Natural killer cell (primary cell): Measurements from ENCODE around the gene CD70. TPM values are rescaled to one million over a fixed set of nuclear protein-coding genes. Genes with fewer than 3 reads are reported as not detected.
"Not testable (repeated sequence)": the region's sequence is repeated elsewhere in the genome, so short reads cannot be mapped to it uniquely, and the experiment has no call there.

Experiments
- ATAC-seq, 3 donors: fragments of 150-1000 bp in 2 of 3; fragments of 200-7000 bp in 1 of 3; cut with Tn5 transposase; 1 replicate in 1 of 3; 2 replicates in 2 of 3; pipeline ENCODE4 v1.10.0; 2021; ENCODE audit warnings: mild to moderate bottlenecking in 2 of 3, moderate library complexity in 2 of 3
- DNase-seq, 2 donors: peaks; one replicate each; pipeline versions ENCODE4 v3.0.0 to v3.0.0-alpha.2; 2013 to 2021; ENCODE audit warnings: mixed read lengths in 1 of 2
- H3K27ac ChIP-seq: one replicate; pipeline ENCODE4 v1.5.1; 2013; ENCODE audit warnings: mild to moderate bottlenecking, low read length
- H3K27me3 ChIP-seq: one replicate; pipeline ENCODE4 v1.6.1; 2013; ENCODE audit warnings: low read length; ENCODE audit not compliant: control insufficient read depth, insufficient read depth
- H3K36me3 ChIP-seq: one replicate; pipeline ENCODE4 v1.6.1; 2013; ENCODE audit warnings: low read length; ENCODE audit not compliant: control insufficient read depth, insufficient read depth
- H3K4me1 ChIP-seq: one replicate; pipeline ENCODE4 v1.6.1; 2013; ENCODE audit warnings: low read length; ENCODE audit not compliant: control insufficient read depth, insufficient read depth
- H3K4me3 ChIP-seq: one replicate; pipeline ENCODE4 v1.5.1; 2013; ENCODE audit warnings: low read length
- H3K9me3 ChIP-seq: one replicate; pipeline ENCODE4 v1.6.1; 2013; ENCODE audit warnings: low read length; ENCODE audit not compliant: control insufficient read depth, insufficient read depth
- H3K27ac Mint-ChIP-seq, 2 donors: one replicate each; pipeline ENCODE4 v1.8.0; 2022; ENCODE audit warnings: mild to moderate bottlenecking in 2 of 2, mixed read lengths in 2 of 2, moderate library complexity in 1 of 2
- H3K27me3 Mint-ChIP-seq, 2 donors: one replicate each; pipeline ENCODE4 v1.8.0; 2022; ENCODE audit warnings: low read depth in 2 of 2, mixed read lengths in 2 of 2
- H3K36me3 Mint-ChIP-seq: one replicate; pipeline ENCODE4 v1.8.0; 2022; ENCODE audit warnings: mixed read lengths
- H3K4me1 Mint-ChIP-seq, 2 donors: one replicate each; pipeline ENCODE4 v1.8.0; 2022; ENCODE audit warnings: mixed read lengths in 2 of 2
- H3K4me3 Mint-ChIP-seq: one replicate; pipeline ENCODE4 v1.8.0; 2022; ENCODE audit warnings: mild to moderate bottlenecking, moderate library complexity, mixed read lengths
- H3K9me3 Mint-ChIP-seq, 2 donors: one replicate each; pipeline ENCODE4 v1.8.0; 2022; ENCODE audit warnings: mixed read lengths in 2 of 2
- WGBS: methylation state at CpG from one replicate; pipeline ENCODE4 v1.1.7; 2013; ENCODE audit warnings: missing lambda C conversion rate; ENCODE audit not compliant: insufficient coverage; 5-methylcytosine and 5-hydroxymethylcytosine counted together
- intact Hi-C: fragments of 100-400 bp; cut with micrococcal nuclease; formaldehyde crosslinking; loops from one replicate; pipeline ENCODE4 v1.14.2; 2022
- total RNA-seq, 4 donors: library from RNA; stranded (reverse); fragments of 120-200 nt in 1 of 4; gene quantifications; one replicate each; pipeline versions ENCODE4 v1.2.3 to v1.2.4, GENCODE V29; 2013 to 2022
- TF ChIP-seq, protein P1 (sequence below): fragments of 200-600 bp; IDR thresholded peaks from one replicate; pipeline ENCODE4 v1.8.0; 2022; ENCODE audit warnings: antibody characterized with exemption

Gene CD70, protein sequence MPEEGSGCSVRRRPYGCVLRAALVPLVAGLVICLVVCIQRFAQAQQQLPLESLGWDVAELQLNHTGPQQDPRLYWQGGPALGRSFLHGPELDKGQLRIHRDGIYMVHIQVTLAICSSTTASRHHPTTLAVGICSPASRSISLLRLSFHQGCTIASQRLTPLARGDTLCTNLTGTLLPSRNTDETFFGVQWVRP
- 1 to 10 TPM in 2 of 3 donors, under 1 TPM in 1; 0.52 to 1.2 (median 1.2) TPM for total RNA-seq
- 2.9 TPM for total RNA-seq (2013)

DNA sequence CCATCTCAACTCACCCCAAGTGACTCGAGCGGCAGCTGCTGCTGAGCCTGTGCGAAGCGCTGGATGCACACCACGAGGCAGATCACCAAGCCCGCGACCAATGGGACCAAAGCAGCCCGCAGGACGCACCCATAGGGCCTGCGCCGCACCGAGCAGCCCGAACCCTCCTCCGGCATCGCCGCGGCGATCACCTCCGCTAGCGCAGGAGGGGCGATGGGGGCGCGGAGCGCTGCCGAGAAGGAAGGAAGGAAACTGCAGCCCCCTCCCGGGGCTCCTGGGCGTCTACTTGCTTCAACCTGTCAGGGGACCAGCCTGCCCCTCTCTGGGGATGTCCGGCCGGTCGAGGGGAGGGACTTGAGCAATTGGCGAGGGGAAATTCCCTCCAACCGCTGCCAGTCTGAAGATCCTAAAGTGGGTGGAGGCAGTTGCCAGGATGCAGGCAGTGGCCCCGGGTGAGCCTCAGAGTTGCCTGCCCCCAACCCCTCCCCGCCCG is at the start of gene CD70:
TSS of gene CD70 (minus strand) at position 324 of the 493 bp plus-strand sequence. CDS start at position 176, 148 bp downstream.
- peaks cover 56 to 63% of the 10 kb centered on the region in 2 donors for H3K27me3 Mint-ChIP-seq
- Histone ChIP-seq H3K9me3 (no peaks in the 10 kb centered on the region), H3K4me1 (peaks cover 42% of the 10 kb centered on the region)

DNA sequence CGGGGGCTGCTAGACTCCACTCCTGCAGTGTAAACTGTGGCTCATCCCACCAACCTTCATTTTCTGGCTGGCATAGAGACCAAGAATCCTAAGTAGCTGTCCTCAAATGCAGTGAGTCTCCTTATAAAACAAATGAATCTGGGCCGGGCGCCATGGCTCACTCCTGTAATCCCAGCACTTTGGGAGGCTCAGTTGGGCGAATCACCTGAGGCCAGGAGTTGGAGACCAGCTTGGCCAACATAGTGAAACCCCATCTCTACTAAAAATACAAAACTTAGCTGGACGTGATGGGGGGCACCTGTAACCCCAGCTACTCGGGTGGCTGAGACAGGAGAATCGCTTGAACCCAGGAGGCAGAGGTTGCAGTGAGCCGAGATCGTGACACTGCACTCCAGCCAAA is 49.4 kb upstream of the CD70 start:
- peaks cover 42% of the 10 kb centered on the region for H3K4me1 ChIP-seq
- H3K4me3 ChIP-seq, H3K36me3 ChIP-seq, H3K27me3 ChIP-seq, H3K27ac ChIP-seq, H3K9me3 Mint-ChIP-seq, intact Hi-C loops, H3K27me3 Mint-ChIP-seq, H3K9me3 ChIP-seq, H3K36me3 Mint-ChIP-seq, H3K4me3 Mint-ChIP-seq, DNase-seq, ATAC-seq: not testable (repeated sequence)
- 93% methylated on average over 9 of the region's 9 CpGs for WGBS
- Mint-ChIP-seq H3K27ac (peak overlapping the region; percentile 83 to 89), H3K4me1 (peaks cover 19 to 40% of the 10 kb centered on the region in 2 donors)

More for the DNA sequence above, at the start of gene CD70:
- ATAC-seq (peak; percentile 64 to 78 (median 69)), DNase-seq (peak in 1 of 2 donors; percentile 77)
- no peaks in the 10 kb centered on the region for H3K36me3 Mint-ChIP-seq
- H3K27ac Mint-ChIP-seq = peak within 1 kb of the TSS in 1 of 2 donors; percentile 10
- H3K36me3 ChIP-seq = no peaks in the 10 kb centered on the region
- intact Hi-C loops = no loop called here
- H3K4me3 ChIP-seq = peak within 1 kb of the TSS; percentile 33
- 0% methylated on average over 35 of the region's 35 CpGs for WGBS
- H3K4me3 Mint-ChIP-seq = peak within 1 kb of the TSS; percentile 65
- peaks cover 28% of the 10 kb centered on the region for H3K27me3 ChIP-seq
- H3K4me1 Mint-ChIP-seq = peaks cover 19 to 42% of the 10 kb centered on the region in 2 donors
- H3K27ac ChIP-seq = peak within 1 kb of the TSS; percentile 15
- TF ChIP-seq, protein P1, sequence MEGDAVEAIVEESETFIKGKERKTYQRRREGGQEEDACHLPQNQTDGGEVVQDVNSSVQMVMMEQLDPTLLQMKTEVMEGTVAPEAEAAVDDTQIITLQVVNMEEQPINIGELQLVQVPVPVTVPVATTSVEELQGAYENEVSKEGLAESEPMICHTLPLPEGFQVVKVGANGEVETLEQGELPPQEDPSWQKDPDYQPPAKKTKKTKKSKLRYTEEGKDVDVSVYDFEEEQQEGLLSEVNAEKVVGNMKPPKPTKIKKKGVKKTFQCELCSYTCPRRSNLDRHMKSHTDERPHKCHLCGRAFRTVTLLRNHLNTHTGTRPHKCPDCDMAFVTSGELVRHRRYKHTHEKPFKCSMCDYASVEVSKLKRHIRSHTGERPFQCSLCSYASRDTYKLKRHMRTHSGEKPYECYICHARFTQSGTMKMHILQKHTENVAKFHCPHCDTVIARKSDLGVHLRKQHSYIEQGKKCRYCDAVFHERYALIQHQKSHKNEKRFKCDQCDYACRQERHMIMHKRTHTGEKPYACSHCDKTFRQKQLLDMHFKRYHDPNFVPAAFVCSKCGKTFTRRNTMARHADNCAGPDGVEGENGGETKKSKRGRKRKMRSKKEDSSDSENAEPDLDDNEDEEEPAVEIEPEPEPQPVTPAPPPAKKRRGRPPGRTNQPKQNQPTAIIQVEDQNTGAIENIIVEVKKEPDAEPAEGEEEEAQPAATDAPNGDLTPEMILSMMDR = no peak
- no peaks in the 10 kb centered on the region for H3K9me3 Mint-ChIP-seq

DNA sequence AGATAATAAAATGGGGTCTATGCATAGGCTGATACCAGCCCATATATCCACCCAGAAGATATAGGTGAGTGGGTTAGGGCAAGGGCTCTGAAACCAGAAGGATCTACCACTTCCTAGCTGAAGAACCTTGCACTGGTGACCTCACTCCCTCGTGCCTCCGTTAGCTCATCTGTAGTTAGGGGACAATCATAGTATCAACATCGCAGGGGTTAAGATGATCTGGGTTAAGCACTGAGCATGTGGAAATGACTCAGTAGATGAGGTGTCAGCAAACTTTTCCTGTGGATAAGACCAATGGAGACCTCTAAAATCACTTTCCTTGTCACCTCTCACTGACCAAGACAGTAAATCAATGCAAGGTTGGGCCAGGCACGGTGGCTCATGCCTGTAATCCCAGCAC is 48.5 kb upstream of the CD70 start:
- H3K9me3 ChIP-seq = no peaks in the 10 kb centered on the region
- Mint-ChIP-seq H3K9me3 (no peaks in the 10 kb centered on the region), H3K27ac (peak overlapping the region; percentile 83 to 89), H3K4me1 (peaks cover 19 to 38% of the 10 kb centered on the region in 2 donors), H3K36me3 (no peaks in the 10 kb centered on the region), H3K4me3 (peak overlapping the region; percentile 13), H3K27me3 (no peaks in the 10 kb centered on the region)
- no peak overlapping the region for H3K27ac ChIP-seq
- TF ChIP-seq, protein P1 = no peak
- H3K27me3 ChIP-seq = no peaks in the 10 kb centered on the region
- H3K4me1 ChIP-seq = peaks cover 42% of the 10 kb centered on the region
- peak; percentile 42 to 81 (median 57) for ATAC-seq
- no peak overlapping the region for H3K4me3 ChIP-seq
- WGBS = 28% methylated on average over 4 of the region's 4 CpGs
- no peaks in the 10 kb centered on the region for H3K36me3 ChIP-seq
- intact Hi-C loops = loop anchor here (1.0 kb wide), 1 partner anchor 15 kb away; no protein-coding TSS in a partner anchor
- DNase-seq = no peak

DNA sequence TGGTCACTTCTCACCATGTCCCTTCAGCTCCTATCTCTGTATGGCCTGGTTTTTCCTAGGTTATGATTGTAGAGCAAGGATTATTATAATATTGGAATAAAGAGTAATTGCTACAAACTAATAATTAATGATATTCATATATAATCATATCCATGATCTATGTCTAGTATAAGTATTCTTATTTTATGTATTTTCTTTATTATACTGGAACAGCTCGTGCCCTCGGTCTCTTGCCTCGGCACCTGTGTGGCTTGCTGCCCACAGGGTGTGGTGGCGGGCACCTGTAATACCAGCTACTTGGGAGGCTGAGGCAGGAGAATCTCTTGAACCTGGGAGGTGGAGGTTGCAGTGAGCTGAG is 42.5 kb upstream of the CD70 start:
- not testable (repeated sequence) for DNase-seq, H3K36me3 Mint-ChIP-seq, H3K27me3 ChIP-seq, H3K4me3 Mint-ChIP-seq, H3K9me3 ChIP-seq, H3K9me3 Mint-ChIP-seq, H3K36me3 ChIP-seq, H3K27me3 Mint-ChIP-seq, H3K27ac ChIP-seq, H3K4me3 ChIP-seq, ATAC-seq
- H3K4me1 ChIP-seq = peaks cover 16% of the 10 kb centered on the region
- Mint-ChIP-seq H3K4me1 (peaks cover 16 to 20% of the 10 kb centered on the region in 2 donors), H3K27ac (peak overlapping the region; percentile 8 to 66)
- TF ChIP-seq, protein P1 = peak; percentile 20
- WGBS = 70% methylated on average over 4 of the region's 4 CpGs
- intact Hi-C loops = loop anchor here (2.0 kb wide), 1 partner anchor 37 kb away; the partner anchor contains the start of gene TNFSF14
